Neural crest cell (in vitro differentiated cells): Measurements from ENCODE around the gene ZSWIM7. TPM values are rescaled to one million over a fixed set of nuclear protein-coding genes. Genes with fewer than 3 reads are reported as not detected.

Source experiments
- DNase-seq: peaks from one replicate; pipeline ENCODE4 v3.0.0; 2021; ENCODE audit warnings: low read depth, mixed read lengths, low spot score
- H3K27ac Mint-ChIP-seq: one replicate; pipeline ENCODE4 v1.8.0; 2021; ENCODE audit warnings: mild to moderate bottlenecking, mixed read lengths; ENCODE audit not compliant: unreplicated experiment
- H3K27me3 Mint-ChIP-seq: 2 replicates; pipeline ENCODE4 v1.8.0; 2021; ENCODE audit warnings: low read depth, mild to moderate bottlenecking, mixed read lengths
- H3K36me3 Mint-ChIP-seq: 2 replicates; pipeline ENCODE4 v1.8.0; 2021; ENCODE audit warnings: low read depth, mild to moderate bottlenecking, mixed read lengths
- H3K4me1 Mint-ChIP-seq: 2 replicates; pipeline ENCODE4 v1.8.0; 2021; ENCODE audit warnings: mixed read lengths
- H3K4me3 Mint-ChIP-seq: one replicate; pipeline ENCODE4 v1.8.0; 2021; ENCODE audit warnings: mild to moderate bottlenecking, mixed read lengths
- H3K9me3 Mint-ChIP-seq: 2 replicates; pipeline ENCODE4 v1.8.0; 2021; ENCODE audit warnings: mixed read lengths
- total RNA-seq: library from RNA; stranded (reverse); gene quantifications from 2 replicates; pipeline ENCODE4 v1.2.1, GENCODE V29; 2021
- TF ChIP-seq, protein P1 (sequence below): fragments of 200-600 bp; sonication (generic); conservative IDR thresholded peaks from 2 replicates; pipeline ENCODE4 v1.5.0; 2021; ENCODE audit warnings: antibody characterized with exemption, mild to moderate bottlenecking

Gene ZSWIM7
- total RNA-seq, 1 donor from 2014 or later = 39.0 TPM

- Mint-ChIP-seq H3K36me3 (peaks cover 10% of the 10 kb centered on the region), H3K9me3 (no peaks in the 10 kb centered on the region), H3K27ac (no peak overlapping the region), H3K4me3 (no peak overlapping the region), H3K4me1 (peaks cover 20% of the 10 kb centered on the region), H3K27me3 (no peaks in the 10 kb centered on the region)
- no peak for DNase-seq
- TF ChIP-seq, protein P1, sequence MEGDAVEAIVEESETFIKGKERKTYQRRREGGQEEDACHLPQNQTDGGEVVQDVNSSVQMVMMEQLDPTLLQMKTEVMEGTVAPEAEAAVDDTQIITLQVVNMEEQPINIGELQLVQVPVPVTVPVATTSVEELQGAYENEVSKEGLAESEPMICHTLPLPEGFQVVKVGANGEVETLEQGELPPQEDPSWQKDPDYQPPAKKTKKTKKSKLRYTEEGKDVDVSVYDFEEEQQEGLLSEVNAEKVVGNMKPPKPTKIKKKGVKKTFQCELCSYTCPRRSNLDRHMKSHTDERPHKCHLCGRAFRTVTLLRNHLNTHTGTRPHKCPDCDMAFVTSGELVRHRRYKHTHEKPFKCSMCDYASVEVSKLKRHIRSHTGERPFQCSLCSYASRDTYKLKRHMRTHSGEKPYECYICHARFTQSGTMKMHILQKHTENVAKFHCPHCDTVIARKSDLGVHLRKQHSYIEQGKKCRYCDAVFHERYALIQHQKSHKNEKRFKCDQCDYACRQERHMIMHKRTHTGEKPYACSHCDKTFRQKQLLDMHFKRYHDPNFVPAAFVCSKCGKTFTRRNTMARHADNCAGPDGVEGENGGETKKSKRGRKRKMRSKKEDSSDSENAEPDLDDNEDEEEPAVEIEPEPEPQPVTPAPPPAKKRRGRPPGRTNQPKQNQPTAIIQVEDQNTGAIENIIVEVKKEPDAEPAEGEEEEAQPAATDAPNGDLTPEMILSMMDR = no peak
Measured at GRCh38 chr17:15970500-15970899, 29.0 kb downstream of the ZSWIM7 start.

- no peaks in the 10 kb centered on the region for H3K27me3 Mint-ChIP-seq
- H3K36me3 Mint-ChIP-seq = peaks cover 2% of the 10 kb centered on the region
- no peaks in the 10 kb centered on the region for H3K9me3 Mint-ChIP-seq
- H3K4me3 Mint-ChIP-seq = no peak overlapping the region
- H3K4me1 Mint-ChIP-seq = peaks cover 24% of the 10 kb centered on the region
- no peak for DNase-seq
- H3K27ac Mint-ChIP-seq = no peak overlapping the region
- TF ChIP-seq, protein P1 = no peak
Measured at GRCh38 chr17:15969463-15969862, 30.0 kb downstream of the ZSWIM7 start.

- no peak for DNase-seq
- TF ChIP-seq, protein P1 = no peak
- Mint-ChIP-seq H3K27me3 (no peaks in the 10 kb centered on the region), H3K36me3 (no peaks in the 10 kb centered on the region), H3K27ac (no peak overlapping the region), H3K4me1 (peaks cover 24% of the 10 kb centered on the region), H3K4me3 (no peak overlapping the region), H3K9me3 (no peaks in the 10 kb centered on the region)
Measured at GRCh38 chr17:15967706-15968399, 31.7 kb downstream of the ZSWIM7 start.

- TF ChIP-seq, protein P1 = no peak
- peak; percentile 10 for DNase-seq
- H3K36me3 Mint-ChIP-seq = no peaks in the 10 kb centered on the region
- peaks cover 24% of the 10 kb centered on the region for H3K4me1 Mint-ChIP-seq
- peak overlapping the region; percentile 52 for H3K27ac Mint-ChIP-seq
- H3K4me3 Mint-ChIP-seq = peak overlapping the region; percentile 38
- H3K27me3 Mint-ChIP-seq = no peaks in the 10 kb centered on the region
- H3K9me3 Mint-ChIP-seq = no peaks in the 10 kb centered on the region
Measured at GRCh38 chr17:15966879-15967248, 32.6 kb downstream of the ZSWIM7 start.

GRCh38 chr17:15966183-15966878, 33.2 kb downstream of the ZSWIM7 start:
- DNase-seq = no peak
- H3K27me3 Mint-ChIP-seq = no peaks in the 10 kb centered on the region
- TF ChIP-seq, protein P1 = no peak
- peak overlapping the region; percentile 38 for H3K4me3 Mint-ChIP-seq
- H3K36me3 Mint-ChIP-seq = no peaks in the 10 kb centered on the region
- H3K4me1 Mint-ChIP-seq = peaks cover 24% of the 10 kb centered on the region
- no peaks in the 10 kb centered on the region for H3K9me3 Mint-ChIP-seq
- H3K27ac Mint-ChIP-seq = peak overlapping the region; percentile 52
